ENCODE results near the gene RIMBP2. TPM values are rescaled to one million over a fixed set of nuclear protein-coding genes. Genes with fewer than 3 reads are reported as not detected.

RIMBP2 gene
- total and polyA plus RNA-seq, 7 experiments from 2014 or later = 0.05 TPM; not detected in 6

DNA sequence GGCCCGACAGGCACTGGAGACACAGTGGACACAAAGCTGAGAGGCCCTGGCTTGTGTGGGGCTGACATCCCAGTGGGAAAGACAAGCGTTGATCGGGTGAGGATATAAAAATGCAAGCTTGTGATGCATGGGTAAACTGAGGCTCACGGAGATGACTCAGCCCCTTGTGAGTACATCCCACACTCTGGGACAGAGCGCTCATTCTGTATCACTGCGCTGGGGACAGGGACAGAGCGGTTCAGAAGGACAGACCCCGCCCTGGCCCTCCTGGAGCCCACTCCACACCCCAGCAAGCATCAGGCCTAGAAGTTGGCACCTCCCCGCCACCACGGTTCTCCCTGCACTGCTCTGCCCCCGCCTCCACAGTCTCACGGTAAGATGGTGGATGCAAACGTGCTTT is 222.1 kb downstream of the RIMBP2 start:
- H3K4me3 Mint-ChIP-seq = no peak overlapping the region
- peaks cover 0 to 17% (median 0%) of the 10 kb centered on the region in 5 donors for H3K27me3 Mint-ChIP-seq
- peaks cover 0 to 4% (median 0%) of the 10 kb centered on the region in 11 donors for H3K9me3 Mint-ChIP-seq
- Histone ChIP-seq H3K9me3 (ENCODE audit: control insufficient read depth in 2 of 3, low read length in 3 of 3) (no peaks in the 10 kb centered on the region), H3K27ac (ENCODE audit: low read depth, low read length) (no peak overlapping the region), H3K27me3 (ENCODE audit: control insufficient read depth in 2 of 2, insufficient read depth in 2 of 2, low read length in 2 of 2) (no peaks in the 10 kb centered on the region), H3K36me3 (ENCODE audit: control insufficient read depth in 2 of 3, insufficient read depth in 3 of 3, low read length in 3 of 3) (no peaks in the 10 kb centered on the region), H3K4me1 (ENCODE audit: control insufficient read depth in 2 of 2, insufficient read depth in 2 of 2, low read length in 2 of 2) (no peaks in the 10 kb centered on the region), H3K4me3 (ENCODE audit: low read length) (no peak overlapping the region)
- no peaks in the 10 kb centered on the region for H3K36me3 Mint-ChIP-seq
- DNase-seq = no peak
- no peaks in the 10 kb centered on the region for H3K4me1 Mint-ChIP-seq
- POLR2A ChIA-PET = no interaction called here
- no peak for ATAC-seq
- intact Hi-C loops (cut with micrococcal nuclease) = no loop called here
- CTCF ChIA-PET = no interaction called here
- no peak overlapping the region for H3K27ac Mint-ChIP-seq

GRCh38 chr12:130491421-130492357 is 224.4 kb downstream of the RIMBP2 start:
- Histone ChIP-seq H3K27ac (ENCODE audit: low read depth, low read length) (no peak overlapping the region), H3K9me3 (ENCODE audit: control insufficient read depth in 2 of 3, low read length in 3 of 3) (no peaks in the 10 kb centered on the region), H3K36me3 (ENCODE audit: control insufficient read depth in 2 of 3, insufficient read depth in 3 of 3, low read length in 3 of 3) (no peaks in the 10 kb centered on the region), H3K27me3 (ENCODE audit: control insufficient read depth in 2 of 2, insufficient read depth in 2 of 2, low read length in 2 of 2) (no peaks in the 10 kb centered on the region), H3K4me3 (ENCODE audit: low read length) (no peak overlapping the region), H3K4me1 (ENCODE audit: control insufficient read depth in 2 of 2, insufficient read depth in 2 of 2, low read length in 2 of 2) (no peaks in the 10 kb centered on the region)
- ATAC-seq = no peak
- DNase-seq = no peak
- POLR2A ChIA-PET = no interaction called here
- Mint-ChIP-seq H3K9me3 (peaks cover 0 to 7% (median 0%) of the 10 kb centered on the region in 11 donors), H3K4me3 (no peak overlapping the region), H3K27me3 (peaks cover 0 to 15% (median 5%) of the 10 kb centered on the region in 5 donors), H3K4me1 (no peaks in the 10 kb centered on the region), H3K27ac (no peak overlapping the region), H3K36me3 (no peaks in the 10 kb centered on the region)
- intact Hi-C loops (cut with micrococcal nuclease) = no loop called here
- CTCF ChIA-PET = no interaction called here

DNA sequence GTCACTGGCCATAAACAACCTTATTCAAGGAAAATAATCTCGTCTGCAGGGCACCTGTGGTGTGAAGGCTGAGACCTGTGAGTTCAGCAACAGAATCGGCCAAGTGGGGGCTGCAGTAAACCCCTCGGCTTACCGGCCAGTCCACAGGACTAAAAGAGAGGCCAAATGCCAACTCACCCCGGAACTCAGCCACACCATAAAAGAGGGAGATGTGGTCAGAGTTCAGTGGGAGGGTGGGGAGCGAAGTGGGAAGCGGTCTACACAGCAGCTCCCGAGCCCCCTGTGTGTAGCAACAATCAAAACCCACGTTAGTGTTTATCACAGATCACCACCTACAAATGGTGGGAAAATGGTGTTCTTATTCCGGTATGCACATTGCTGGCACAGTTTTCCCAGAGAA is 225.4 kb downstream of the RIMBP2 start:
- no peaks in the 10 kb centered on the region for H3K4me1 Mint-ChIP-seq
- no peaks in the 10 kb centered on the region for H3K36me3 Mint-ChIP-seq
- DNase-seq (no peak), ATAC-seq (no peak)
- CTCF ChIA-PET = no interaction called here
- no peaks in the 10 kb centered on the region for H3K4me1 ChIP-seq (ENCODE audit: control insufficient read depth in 2 of 2, insufficient read depth in 2 of 2, low read length in 2 of 2)
- intact Hi-C loops (cut with micrococcal nuclease) = no loop called here
- H3K4me3 ChIP-seq (ENCODE audit: low read length) = no peak overlapping the region
- H3K27me3 Mint-ChIP-seq = peaks cover 0 to 20% (median 5%) of the 10 kb centered on the region in 5 donors
- no peaks in the 10 kb centered on the region for H3K27me3 ChIP-seq (ENCODE audit: control insufficient read depth in 2 of 2, insufficient read depth in 2 of 2, low read length in 2 of 2)
- peaks cover 0 to 7% (median 0%) of the 10 kb centered on the region in 11 donors for H3K9me3 Mint-ChIP-seq
- H3K4me3 Mint-ChIP-seq = no peak overlapping the region
- H3K9me3 ChIP-seq (ENCODE audit: control insufficient read depth in 2 of 3, low read length in 3 of 3) = no peaks in the 10 kb centered on the region
- POLR2A ChIA-PET = interaction anchor here (0.7 kb wide), 1 partner anchor 366 kb away, joined by 6 read pairs; no protein-coding TSS in a partner anchor
- no peak overlapping the region for H3K27ac Mint-ChIP-seq
- H3K36me3 ChIP-seq (ENCODE audit: control insufficient read depth in 2 of 3, insufficient read depth in 3 of 3, low read length in 3 of 3) = no peaks in the 10 kb centered on the region
- H3K27ac ChIP-seq (ENCODE audit: low read depth, low read length) = no peak overlapping the region

DNA sequence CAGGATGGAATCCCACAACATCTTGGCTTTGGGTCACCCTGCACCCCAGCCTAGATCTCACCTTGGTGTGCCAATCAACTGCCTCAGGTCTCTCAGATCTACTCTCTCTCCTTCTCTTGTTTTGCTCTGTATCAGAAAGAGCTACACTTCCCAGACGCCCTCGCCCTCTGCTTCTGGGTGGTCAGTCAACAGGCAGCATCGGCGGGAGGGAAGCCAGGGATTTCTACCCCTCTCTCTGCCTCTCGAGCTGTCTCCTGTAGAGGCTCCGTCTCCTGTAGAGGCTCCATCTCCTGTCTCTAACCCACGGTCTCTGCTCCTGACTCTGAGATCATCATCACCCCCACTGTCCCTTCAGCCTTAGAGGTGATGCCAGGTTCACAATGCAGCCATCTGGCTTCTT is 226.8 kb downstream of the RIMBP2 start:
- Histone ChIP-seq H3K36me3 (ENCODE audit: control insufficient read depth in 2 of 3, insufficient read depth in 3 of 3, low read length in 3 of 3) (no peaks in the 10 kb centered on the region), H3K4me1 (ENCODE audit: control insufficient read depth in 2 of 2, insufficient read depth in 2 of 2, low read length in 2 of 2) (no peaks in the 10 kb centered on the region), H3K9me3 (ENCODE audit: control insufficient read depth in 2 of 3, low read length in 3 of 3) (no peaks in the 10 kb centered on the region), H3K27me3 (ENCODE audit: control insufficient read depth in 2 of 2, insufficient read depth in 2 of 2, low read length in 2 of 2) (no peaks in the 10 kb centered on the region), H3K27ac (ENCODE audit: low read depth, low read length) (no peak overlapping the region), H3K4me3 (ENCODE audit: low read length) (no peak overlapping the region)
- no peak overlapping the region for H3K4me3 Mint-ChIP-seq
- peaks cover 0 to 21% (median 0%) of the 10 kb centered on the region in 5 donors for H3K27me3 Mint-ChIP-seq
- H3K36me3 Mint-ChIP-seq = no peaks in the 10 kb centered on the region
- no peak overlapping the region for H3K27ac Mint-ChIP-seq
- ATAC-seq = no peak
- no peaks in the 10 kb centered on the region for H3K4me1 Mint-ChIP-seq
- intact Hi-C loops (cut with micrococcal nuclease) = no loop called here
- ChIA-PET POLR2A (no interaction called here), CTCF (no interaction called here)
- peaks cover 0 to 7% (median 0%) of the 10 kb centered on the region in 11 donors for H3K9me3 Mint-ChIP-seq
- DNase-seq = no peak

DNA sequence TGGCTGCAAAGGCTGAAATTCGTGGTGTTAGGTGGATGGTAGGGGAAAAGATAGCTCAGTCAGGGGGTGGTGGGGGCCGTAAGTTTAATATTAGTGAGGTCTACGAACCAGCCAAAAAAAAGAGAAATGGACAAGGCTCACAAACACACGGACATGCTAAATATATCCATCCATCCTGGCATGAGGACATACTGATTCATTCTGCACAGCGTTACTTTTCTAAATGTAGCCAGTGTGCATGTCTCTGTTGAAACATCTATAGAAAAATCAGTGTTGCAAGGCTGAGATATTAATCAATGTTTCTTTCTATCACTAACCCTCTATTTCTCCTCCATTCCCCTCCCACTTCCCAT is 227.8 kb downstream of the RIMBP2 start:
- Mint-ChIP-seq H3K27me3 (peaks cover 0 to 24% (median 0%) of the 10 kb centered on the region in 5 donors), H3K36me3 (no peaks in the 10 kb centered on the region), H3K9me3 (peaks cover 0 to 7% (median 0%) of the 10 kb centered on the region in 11 donors), H3K27ac (no peak overlapping the region), H3K4me1 (no peaks in the 10 kb centered on the region), H3K4me3 (no peak overlapping the region)
- intact Hi-C loops (cut with micrococcal nuclease) = no loop called here
- no peak for DNase-seq
- no peak for ATAC-seq
- Histone ChIP-seq H3K27me3 (ENCODE audit: control insufficient read depth in 2 of 2, insufficient read depth in 2 of 2, low read length in 2 of 2) (no peaks in the 10 kb centered on the region), H3K36me3 (ENCODE audit: control insufficient read depth in 2 of 3, insufficient read depth in 3 of 3, low read length in 3 of 3) (no peaks in the 10 kb centered on the region), H3K9me3 (ENCODE audit: control insufficient read depth in 2 of 3, low read length in 3 of 3) (no peaks in the 10 kb centered on the region), H3K4me3 (ENCODE audit: low read length) (no peak overlapping the region), H3K4me1 (ENCODE audit: control insufficient read depth in 2 of 2, insufficient read depth in 2 of 2, low read length in 2 of 2) (no peaks in the 10 kb centered on the region), H3K27ac (ENCODE audit: low read depth, low read length) (no peak overlapping the region)
- CTCF ChIA-PET = no interaction called here
- POLR2A ChIA-PET = no interaction called here

GRCh38 chr12:130487636-130488357 is 228.3 kb downstream of the RIMBP2 start:
- H3K9me3 ChIP-seq (ENCODE audit: control insufficient read depth in 2 of 3, low read length in 3 of 3) = no peaks in the 10 kb centered on the region
- no peak overlapping the region for H3K27ac Mint-ChIP-seq
- peaks cover 0 to 24% (median 0%) of the 10 kb centered on the region in 5 donors for H3K27me3 Mint-ChIP-seq
- H3K9me3 Mint-ChIP-seq = peaks cover 0 to 7% (median 0%) of the 10 kb centered on the region in 11 donors
- H3K27ac ChIP-seq (ENCODE audit: low read depth, low read length) = no peak overlapping the region
- H3K36me3 Mint-ChIP-seq = no peaks in the 10 kb centered on the region
- POLR2A ChIA-PET = no interaction called here
- CTCF ChIA-PET = no interaction called here
- no peaks in the 10 kb centered on the region for H3K27me3 ChIP-seq (ENCODE audit: control insufficient read depth in 2 of 2, insufficient read depth in 2 of 2, low read length in 2 of 2)
- DNase-seq = no peak
- no peaks in the 10 kb centered on the region for H3K36me3 ChIP-seq (ENCODE audit: control insufficient read depth in 2 of 3, insufficient read depth in 3 of 3, low read length in 3 of 3)
- H3K4me3 ChIP-seq (ENCODE audit: low read length) = no peak overlapping the region
- intact Hi-C loops (cut with micrococcal nuclease) = no loop called here
- no peak for ATAC-seq
- no peaks in the 10 kb centered on the region for H3K4me1 Mint-ChIP-seq
- no peak overlapping the region for H3K4me3 Mint-ChIP-seq
- no peaks in the 10 kb centered on the region for H3K4me1 ChIP-seq (ENCODE audit: control insufficient read depth in 2 of 2, insufficient read depth in 2 of 2, low read length in 2 of 2)

Measured in naive thymus-derived CD4-positive, alpha-beta T cell (primary cell).